ENCODE measurements around the gene PPP1R1C.

The PPP1R1C gene

DNA sequence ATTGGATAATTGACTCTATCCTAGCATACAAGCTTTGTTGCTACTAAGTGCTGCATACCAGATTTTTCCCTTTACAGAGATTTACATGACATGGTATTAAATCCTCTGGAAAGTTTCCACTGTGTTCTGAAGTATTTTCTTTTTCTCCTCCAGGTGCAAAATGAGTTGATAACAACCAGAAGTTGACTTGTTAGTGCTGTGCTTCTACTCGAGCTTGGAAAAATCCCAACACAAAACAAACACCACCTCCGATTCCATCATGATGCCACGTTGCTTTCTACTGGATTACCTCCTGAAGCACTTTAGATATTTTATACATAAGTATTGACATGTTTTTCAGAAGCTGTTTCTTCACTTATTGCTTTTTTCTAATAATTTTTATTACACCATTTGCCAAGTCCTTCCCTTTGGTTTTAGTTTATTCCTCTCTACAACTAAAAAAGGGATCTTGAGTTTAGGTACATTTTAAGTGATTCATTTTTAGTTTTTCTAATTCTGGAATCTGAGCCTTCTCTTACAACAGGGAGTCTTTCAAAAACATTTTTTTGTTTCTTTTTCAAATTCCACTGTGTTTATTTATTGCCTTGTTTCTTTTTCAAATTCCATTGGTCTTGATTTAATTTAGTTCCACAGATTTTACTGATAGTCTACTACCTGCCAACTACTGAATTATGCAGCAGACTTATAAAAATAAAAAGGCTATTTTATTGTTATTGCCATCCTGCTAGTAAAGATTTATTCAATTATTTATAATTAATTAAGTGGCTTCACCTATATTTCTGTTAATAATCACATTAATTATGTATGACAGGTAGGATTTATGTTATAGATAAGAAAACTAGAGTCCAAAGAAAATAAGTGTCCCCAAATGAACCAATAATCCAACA, 143.4 kb downstream of the PPP1R1C start:
- DNase-seq (ENCODE audit: low spot score), result no peak
- TF ChIP-seq, protein P1, sequence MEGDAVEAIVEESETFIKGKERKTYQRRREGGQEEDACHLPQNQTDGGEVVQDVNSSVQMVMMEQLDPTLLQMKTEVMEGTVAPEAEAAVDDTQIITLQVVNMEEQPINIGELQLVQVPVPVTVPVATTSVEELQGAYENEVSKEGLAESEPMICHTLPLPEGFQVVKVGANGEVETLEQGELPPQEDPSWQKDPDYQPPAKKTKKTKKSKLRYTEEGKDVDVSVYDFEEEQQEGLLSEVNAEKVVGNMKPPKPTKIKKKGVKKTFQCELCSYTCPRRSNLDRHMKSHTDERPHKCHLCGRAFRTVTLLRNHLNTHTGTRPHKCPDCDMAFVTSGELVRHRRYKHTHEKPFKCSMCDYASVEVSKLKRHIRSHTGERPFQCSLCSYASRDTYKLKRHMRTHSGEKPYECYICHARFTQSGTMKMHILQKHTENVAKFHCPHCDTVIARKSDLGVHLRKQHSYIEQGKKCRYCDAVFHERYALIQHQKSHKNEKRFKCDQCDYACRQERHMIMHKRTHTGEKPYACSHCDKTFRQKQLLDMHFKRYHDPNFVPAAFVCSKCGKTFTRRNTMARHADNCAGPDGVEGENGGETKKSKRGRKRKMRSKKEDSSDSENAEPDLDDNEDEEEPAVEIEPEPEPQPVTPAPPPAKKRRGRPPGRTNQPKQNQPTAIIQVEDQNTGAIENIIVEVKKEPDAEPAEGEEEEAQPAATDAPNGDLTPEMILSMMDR (IDR thresholded peaks at IDR 0.05; ENCODE audit: extremely low read depth, missing control alignments), result no peak

DNA sequence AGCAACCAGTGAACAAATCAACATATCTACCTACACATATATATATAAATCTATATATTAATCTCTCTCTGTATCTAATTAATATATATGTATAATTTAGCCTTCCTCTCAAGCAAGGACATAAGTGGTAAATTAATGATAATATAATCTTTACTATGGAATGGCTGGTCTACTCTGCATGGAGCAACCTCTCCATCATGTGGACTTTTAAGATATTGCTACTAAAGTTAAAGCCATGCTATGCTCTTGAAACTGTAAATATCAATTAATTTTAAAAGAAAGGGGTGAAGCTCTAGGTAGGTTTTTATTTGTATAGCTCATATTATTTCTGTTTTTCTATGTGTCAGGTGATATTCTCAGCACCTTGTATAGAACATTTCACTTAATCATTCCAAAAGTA, 147.0 kb downstream of the PPP1R1C start:
- no peak for DNase-seq (ENCODE audit: low spot score)
- TF ChIP-seq, protein P1 (IDR thresholded peaks at IDR 0.05; ENCODE audit: extremely low read depth, missing control alignments), result no peak

DNA sequence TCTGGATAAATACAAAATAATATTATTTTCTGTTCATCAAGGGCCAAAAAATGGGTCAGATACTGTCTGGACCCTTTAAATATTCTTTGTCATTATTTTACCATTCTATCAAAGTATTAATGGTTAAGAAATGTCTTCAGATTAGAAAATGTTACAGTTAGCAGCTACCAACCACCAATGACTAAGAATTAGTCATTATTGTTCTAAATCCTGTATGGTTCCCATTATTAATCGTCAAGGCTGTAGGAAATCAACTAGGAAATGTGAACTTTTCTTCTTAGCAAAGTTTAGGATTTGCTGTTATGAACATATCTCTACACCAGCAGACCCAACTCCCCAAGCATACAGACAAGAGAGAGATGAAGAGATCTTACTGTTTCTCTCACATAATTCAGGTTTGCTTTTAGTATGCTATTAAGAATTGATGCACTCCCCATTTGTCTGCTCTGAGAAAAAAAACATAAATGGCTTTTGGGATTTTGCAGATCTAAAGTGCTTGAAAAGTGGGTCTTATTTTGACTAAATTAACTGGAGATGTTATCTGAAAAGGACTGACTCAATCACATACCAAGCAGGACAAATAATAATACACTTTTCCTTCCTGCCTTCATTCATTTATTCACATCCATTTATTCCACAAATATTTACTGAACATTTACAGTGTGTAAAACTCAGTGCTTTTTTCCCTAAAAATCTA, 147.7 kb downstream of the PPP1R1C start:
- TF ChIP-seq, protein P1 (IDR thresholded peaks at IDR 0.05; ENCODE audit: extremely low read depth, missing control alignments), result no peak
- no peak for DNase-seq (ENCODE audit: low spot score)

DNA sequence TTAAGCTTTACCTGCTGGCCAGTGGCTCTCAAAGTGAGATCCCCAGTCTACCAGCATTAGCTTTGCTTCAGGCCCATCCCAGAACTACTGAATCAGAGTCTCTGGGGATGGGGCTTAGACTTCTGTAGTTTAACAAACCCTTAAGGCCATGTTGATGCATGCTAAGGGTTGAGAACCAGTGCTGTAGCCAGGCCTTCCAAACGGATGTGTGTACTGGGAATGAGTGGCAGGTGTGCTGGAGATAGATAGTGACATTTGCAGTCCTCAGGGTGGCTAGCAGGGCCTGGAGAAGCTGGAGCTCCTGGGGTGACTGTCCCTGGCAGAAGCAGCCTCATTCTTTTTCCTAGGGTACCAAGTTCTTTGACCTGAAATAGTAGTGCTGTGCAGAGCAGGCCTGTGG, 148.5 kb downstream of the PPP1R1C start:
- no peak for DNase-seq (ENCODE audit: low spot score)
- TF ChIP-seq, protein P1 (IDR thresholded peaks at IDR 0.05; ENCODE audit: extremely low read depth, missing control alignments), result no peak

DNA sequence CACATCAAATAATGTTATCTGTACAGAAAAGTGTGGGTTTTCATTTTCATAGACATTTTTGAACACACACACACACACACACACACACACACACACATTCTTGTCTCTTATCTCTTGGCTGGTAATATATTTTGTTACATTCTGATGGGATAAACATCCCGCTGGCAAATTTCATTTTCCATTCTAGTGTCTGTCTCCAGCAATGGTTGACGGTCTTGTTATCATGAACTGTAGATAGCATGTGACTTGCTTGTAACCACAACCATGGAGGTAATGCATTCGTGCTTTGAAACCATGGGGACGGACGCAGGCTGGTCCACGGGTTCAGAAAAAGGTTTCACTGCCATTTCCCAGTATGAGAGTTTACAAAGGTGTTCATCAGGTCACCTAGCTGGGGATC, 156.4 kb downstream of the PPP1R1C start:
- TF ChIP-seq, protein P1 (IDR thresholded peaks at IDR 0.05; ENCODE audit: extremely low read depth, missing control alignments), result no peak
- no peak for DNase-seq (ENCODE audit: low spot score)

DNA sequence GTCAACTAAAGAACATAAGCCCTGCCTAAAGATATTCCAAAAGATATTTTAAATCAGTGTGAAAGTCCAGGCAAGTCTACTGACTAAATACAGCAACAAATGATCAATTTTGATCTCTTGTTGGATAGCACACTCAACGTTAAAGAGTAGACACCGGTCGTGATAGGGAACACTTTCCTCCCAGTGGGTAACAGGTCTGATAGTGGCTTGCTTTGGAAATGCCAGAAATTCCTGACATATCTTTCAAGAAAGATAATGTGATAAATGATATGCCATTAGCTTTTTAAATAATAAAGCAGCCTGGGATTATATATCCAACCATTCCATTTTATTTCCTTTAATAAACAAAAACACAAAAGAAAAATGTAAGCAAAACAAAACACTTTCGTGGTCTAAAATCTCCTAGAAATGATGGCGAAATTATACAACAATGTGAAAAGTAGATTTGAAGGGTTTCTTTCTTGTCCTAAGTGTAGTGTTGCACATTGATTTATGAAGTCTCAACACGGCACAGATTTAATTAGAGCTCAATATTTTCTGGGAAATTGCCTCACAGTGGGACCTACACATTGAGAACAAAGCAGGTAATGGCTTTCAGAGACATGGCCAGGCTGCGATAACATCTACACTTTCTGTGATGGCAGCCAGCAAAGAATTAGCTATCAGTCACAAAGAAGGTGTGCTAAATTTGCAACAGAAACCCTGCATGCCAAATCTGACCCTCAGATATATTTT, 158.6 kb downstream of the PPP1R1C start:
- DNase-seq (ENCODE audit: low spot score), result no peak
- TF ChIP-seq, protein P1 (IDR thresholded peaks at IDR 0.05; ENCODE audit: extremely low read depth, missing control alignments), result no peak

All from GM20000 (cell line).